CD4-positive, alpha-beta T cell treated with Interleukin-17A for 1 hour (primary cell): ENCODE results near the gene PRR22.
A peak's percentile ranks its signal among the peaks of the same experiment; 100 is the strongest.

Experiments used
- DNase-seq: peaks from one replicate; pipeline ENCODE4 v3.0.0-alpha.2; 2020

Gene PRR22

DNA sequence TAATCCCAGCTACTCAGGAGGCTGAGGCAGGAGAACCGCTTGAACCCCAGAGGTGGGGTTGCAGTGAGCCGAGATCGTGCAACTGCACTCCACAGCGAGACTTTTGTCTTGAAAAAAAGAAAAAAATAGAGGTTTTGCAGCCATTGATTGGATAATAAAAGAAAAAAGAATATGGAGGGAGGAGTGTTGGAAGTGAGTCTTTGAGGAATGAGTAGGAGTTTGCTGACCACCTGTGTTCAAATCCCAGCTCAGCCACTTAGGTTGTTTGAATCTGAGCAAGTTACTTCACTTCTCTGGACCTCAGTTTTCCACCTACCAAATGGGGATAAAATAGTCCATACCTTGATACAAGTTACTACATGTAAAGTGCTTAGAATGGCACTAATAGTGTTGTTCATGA lies 26.6 kb upstream of the PRR22 start:
- no peak for DNase-seq

GRCh38 chr19:5809469-5809868 lies 24.9 kb upstream of the PRR22 start:
- DNase-seq: no peak

DNA sequence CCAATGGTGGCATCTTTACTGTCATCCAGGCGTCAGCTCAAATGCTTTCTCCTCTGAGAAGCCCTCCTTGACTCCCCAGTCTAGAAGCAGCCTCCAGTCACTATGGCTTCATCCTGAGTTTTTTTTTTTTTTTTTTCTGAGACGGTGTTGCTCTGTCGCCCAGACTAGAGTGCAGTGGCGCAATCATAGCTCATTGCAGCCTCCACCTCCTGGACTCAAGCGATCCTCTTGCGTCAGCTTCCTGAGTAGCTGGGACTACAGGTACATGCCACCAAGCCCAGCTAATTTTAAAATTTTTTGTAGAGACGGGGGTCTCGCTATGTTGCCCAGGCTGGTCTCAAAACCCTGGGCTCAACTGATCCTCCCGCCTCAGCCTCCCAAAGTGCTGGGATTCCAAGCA lies 24.5 kb upstream of the PRR22 start:
- no peak for DNase-seq

- DNase-seq: no peak
These were observed 23.7 kb upstream of the PRR22 start for GRCh38 chr19:5808120-5808816.

- no peak for DNase-seq
These were observed 22.4 kb upstream of the PRR22 start for GRCh38 chr19:5806905-5807304.

GRCh38 chr19:5806133-5806489 lies 21.6 kb upstream of the PRR22 start:
- no peak for DNase-seq

DNA sequence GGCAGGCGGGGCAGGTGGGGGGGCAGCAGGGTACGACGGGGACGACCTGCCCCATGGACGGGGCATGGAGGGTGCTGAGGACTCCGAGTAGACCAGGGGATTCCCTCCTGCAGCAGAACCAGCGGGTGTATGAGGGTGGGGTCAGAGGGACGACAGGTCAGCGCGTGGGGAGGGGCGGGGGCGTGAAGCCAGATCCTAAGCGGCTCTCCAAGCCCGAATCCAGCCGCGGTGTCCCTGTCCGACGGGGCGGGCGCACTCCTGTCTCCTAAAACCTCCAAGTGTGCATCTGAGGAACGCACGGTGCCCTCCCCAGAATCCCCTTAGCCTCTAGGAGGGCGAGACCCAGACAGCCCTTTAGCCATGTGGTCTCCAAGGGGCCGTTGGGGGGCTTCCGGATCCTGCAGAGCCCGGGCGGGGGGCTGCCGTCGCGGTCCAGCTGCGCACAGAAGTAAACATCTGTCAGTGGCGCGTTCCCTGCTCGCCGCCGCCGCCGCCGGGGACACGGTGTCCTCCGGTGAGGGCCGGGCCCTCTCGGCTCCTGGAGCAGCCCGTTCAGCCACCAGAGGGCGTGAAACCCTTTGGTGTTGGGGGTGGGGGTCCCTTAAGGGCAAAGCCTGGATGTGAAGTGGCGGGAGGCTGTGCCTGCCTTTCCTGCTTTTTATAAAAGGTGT lies 21.1 kb upstream of the PRR22 start:
- peak; percentile 65 for DNase-seq

DNA sequence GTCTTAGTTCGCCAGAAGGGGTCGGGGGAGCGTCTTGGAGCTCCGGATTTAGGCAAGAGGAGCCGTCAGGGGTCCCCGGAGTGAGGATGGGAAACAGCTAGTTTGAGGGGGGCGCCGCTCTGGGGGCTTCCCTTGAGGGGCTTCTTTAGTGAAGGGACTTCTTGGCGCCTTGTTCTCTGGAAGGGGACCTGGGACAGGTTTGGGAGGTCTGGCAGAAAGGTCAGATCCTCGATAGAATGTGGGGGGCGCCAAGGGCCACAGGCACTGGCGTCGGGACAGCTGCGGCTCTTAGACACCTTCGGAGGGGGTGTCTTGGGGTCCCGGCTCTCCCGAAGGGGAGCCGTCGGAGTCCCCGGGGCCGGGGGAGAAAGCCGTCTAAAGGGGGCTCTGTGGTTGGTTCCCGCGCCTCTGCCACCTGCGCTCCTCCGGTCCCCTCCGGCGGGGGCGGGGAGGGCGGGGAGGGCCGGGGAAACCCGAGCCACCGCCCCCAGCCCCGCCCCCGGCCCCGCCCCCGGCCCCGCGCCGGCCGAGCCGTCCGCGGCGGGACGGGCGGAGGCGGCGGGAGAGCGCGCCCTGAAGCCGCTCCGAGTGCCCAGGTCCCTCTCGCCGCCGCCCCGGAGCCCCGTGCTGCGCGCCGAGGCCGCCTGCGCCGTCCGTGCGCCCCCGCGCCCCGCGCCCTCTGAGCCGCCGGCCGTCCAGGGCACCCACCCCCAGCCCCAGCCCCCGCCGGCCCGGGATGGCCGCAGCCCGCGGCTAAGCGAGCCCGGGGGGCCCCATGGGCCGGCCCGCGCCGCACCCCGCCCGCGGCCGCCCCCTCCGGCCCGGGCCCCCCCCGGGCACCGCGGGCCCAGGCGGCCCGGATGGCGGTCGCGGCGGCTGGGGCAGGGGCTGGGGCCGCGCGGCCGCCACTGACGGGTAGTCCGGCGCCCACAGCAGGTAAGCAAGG lies 20.2 kb upstream of the PRR22 start, which contains the start of gene NRTN:
NRTN (plus strand) TSS at position 552 of the 946 bp plus-strand sequence. CDS start 19,099 bp downstream, outside the sequence.
- DNase-seq: peak; percentile 51

DNA sequence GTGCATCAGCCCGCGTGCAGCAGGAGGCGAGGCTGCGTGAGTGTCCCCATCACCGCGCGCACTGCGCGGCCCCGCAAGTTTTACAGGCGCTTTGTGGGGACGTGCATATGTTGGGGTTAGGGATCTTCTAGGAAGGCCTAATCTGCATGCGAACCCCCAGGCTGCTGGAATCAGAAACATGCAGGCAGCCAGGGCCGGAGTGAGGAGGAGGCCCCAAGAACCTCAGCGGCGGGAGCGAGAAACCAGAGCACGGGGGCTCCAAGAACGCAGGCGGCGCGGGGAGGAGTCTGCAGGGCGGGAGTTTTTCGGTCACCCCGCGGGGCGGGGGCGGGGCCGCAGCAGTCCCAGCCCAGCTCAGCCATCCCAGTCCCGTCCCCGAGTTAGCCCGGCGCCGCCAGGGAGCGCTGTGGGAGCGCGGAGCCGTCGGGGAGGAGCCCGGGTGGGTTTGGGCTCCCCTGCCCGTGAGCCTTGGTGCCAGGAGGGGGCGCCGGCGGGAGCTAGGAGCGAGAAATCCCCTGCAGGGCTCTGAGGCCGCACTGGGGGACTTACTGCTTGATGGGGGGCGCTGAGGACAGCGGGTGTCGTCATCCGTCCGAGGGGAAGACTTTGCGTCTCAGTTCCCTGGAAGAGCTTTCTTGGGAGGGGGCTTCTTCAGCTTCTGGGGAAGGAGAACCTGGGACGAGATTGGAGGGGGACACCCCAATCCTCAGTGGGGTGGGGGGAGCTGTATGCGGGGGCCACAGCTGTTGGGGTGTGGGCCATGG lies 19.4 kb upstream of the PRR22 start:
- peak; percentile 93 for DNase-seq

DNA sequence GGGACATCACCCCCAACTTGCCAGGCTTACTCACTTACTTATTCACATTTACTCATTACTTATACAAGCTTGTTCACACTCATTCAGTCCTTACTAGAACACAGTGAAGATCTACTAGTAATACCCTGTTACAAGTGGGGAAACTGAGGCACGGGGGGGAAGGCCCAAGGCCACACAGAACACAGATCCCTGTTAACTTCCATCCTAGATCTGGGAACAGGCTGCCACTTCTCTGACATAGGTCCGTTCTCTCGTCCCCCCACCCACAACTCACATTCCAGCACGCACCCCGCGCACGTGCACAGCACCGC lies 18.9 kb upstream of the PRR22 start:
- no peak for DNase-seq

DNA sequence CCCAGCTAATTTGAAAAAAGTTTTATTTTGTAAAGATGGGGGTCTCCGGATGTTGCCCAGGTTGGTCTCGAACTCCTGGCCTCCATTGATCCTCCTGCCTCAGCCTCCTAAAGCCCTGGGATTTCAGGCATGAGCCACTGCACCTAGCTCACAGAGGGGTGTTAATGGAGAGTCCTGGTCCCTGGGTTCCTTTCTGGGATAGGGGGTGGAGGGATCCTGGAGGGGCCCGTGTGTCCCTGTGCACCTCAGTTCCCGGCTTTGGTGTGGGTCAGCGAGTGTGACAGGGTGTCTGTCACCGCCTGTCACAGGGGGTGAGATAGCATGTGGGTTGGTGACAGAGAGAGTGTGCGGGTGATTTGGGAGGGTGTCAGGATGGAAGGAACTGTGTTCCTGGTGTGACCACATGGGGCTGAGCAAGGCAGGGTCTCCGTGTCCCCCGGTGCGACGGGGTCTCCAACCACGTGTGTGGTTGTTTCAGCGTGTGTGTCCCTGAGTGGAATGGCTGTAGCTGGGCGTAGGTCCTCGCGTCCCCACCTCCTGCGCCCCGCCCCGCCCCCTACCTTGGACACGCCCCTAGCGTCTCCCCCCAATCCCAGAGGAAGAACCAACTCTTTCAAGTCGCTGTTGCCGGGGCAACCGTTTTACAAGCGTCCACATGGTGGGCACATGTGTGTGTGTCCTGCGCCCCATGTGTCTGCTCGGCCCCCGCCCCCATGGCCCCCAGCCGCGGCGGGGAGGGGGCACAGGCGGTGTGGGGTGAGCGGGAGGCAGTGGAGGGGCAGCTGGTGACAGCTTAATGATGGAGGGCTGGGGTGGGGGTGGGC lies 17.5 kb upstream of the PRR22 start:
- no peak for DNase-seq

GRCh38 chr19:5800361-5801270 lies 16.1 kb upstream of the PRR22 start:
- DNase-seq: no peak

GRCh38 chr19:5799247-5800241 lies 15.0 kb upstream of the PRR22 start:
- DNase-seq: no peak

DNA sequence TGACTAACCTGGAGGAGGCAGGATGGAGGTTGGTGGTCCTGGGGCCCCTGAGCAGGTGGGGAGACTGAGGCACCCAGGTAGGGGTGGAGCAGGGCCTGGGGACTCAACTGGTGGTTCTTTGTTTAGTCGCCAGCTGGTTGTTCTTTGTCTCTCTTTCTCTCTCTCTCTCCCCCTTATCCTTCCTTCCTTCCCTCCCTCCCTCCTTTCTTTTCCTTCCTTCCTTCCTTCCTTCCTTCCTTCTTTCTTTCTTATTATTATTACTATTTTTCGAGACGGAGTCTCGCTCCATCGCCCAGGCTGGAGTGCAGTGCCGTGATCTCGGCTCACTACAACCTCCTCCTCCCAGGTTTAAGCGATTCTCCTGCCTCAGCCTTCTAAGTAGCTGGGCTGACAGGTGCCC lies 13.7 kb upstream of the PRR22 start:
- no peak for DNase-seq

- no peak for DNase-seq
These were observed 10.9 kb upstream of the PRR22 start for GRCh38 chr19:5795382-5795919.

GRCh38 chr19:5793188-5793587 lies 8.6 kb upstream of the PRR22 start:
- DNase-seq: no peak

DNA sequence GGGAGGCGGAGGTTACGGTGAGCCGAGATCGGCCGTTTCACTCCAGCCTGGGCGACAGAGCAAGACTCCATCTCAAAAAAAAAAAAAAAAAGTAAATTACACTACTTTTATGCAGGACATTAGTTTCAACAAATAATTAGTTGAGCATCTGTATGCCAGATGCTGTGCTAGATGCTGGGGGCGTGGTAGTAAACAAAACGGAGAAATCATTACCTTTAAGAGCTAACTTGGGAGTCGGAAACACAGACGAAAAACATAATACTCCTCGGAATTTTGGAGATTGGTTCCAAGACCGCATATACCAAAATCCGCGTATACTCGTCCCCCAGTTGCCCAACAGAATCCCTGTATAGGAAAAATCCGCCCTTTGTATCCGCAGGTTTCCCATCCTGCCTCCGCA lies 7.7 kb upstream of the PRR22 start:
- DNase-seq: no peak

DNA sequence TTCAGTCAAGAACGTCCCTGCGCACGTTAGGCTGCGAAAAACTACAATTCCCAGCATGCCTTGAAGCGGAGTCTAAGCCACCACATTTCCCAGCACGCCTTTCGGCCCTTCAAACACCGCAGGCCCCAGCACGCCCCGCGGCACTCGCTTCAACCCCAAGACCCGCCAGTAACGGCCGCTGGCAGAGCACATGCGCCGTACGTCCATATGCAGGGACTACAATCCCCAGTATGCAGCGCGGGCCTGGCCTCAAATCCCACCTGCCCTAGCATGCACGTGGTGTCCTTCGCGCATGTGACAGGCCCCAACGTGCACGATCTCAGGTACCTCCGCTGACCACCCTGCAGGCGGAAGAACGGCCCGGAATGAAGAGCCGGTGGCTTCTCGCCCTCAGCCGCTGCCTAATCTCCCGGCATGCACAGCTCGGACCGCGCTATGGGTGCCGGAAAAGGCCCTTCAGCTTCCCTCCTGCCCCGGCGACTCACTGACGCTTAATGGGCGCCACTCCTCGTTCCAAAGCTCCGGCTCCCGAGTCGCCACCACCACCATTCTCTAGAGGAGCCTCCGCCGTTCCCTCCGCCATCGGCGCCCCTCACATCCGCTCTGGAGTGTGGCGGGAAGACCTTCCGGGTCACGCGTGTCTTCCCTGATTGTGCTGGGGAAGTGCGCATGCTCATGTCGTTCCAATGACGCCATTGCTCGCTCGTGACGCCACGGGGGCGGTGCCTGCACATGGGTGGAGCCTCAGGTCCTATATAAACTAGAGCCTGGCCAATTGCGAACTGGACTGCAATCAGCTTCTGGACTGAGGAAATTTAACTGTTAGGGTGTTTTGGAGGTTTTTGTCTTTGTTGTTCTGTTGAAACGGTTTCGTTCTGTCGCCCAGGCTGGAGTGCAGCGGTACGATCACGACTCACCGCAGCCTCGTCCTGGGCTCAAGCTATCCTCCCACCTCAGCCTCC lies 6.3 kb upstream of the PRR22 start, which contains the start of gene DUS3L:
DUS3L (minus strand) TSS at position 605 of the 962 bp plus-strand sequence; CDS start at position 583, 22 bp downstream.
- DNase-seq: peak; percentile 97
